HAP-1 (cell line): ENCODE measurements around the gene PSMB7.

Experiments used
- DNase-seq, 2 experiments: peaks; one replicate each; pipeline ENCODE4 v3.0.0-alpha.2; 2016 to 2020; ENCODE audit warnings: low spot score in 2 of 2
- H3K27me3 ChIP-seq: fragments of 250-450 bp; sonication (Bioruptor Pico); 2 replicates; pipeline ENCODE4 v1.5.1; 2020; ENCODE audit warnings: low read depth, mild to moderate bottlenecking, moderate library complexity
- H3K36me3 ChIP-seq: fragments of 250-450 bp; sonication (Bioruptor Pico); replicated peaks from 2 replicates; pipeline ENCODE4 v1.5.1; 2020; ENCODE audit warnings: mild to moderate bottlenecking
- H3K4me1 ChIP-seq: fragments of 250-450 bp; sonication (Bioruptor Pico); 2 replicates; pipeline ENCODE4 v1.5.1; 2020; ENCODE audit warnings: mild to moderate bottlenecking
- H3K4me3 ChIP-seq: fragments of 250-450 bp; sonication (Bioruptor Pico); 2 replicates; pipeline ENCODE4 v1.5.1; 2020; ENCODE audit warnings: mild to moderate bottlenecking, moderate library complexity
- H3K9me3 ChIP-seq: fragments of 250-450 bp; sonication (Bioruptor Pico); 2 replicates; pipeline ENCODE4 v1.5.1; 2020; ENCODE audit warnings: mild to moderate bottlenecking, moderate library complexity
- in situ Hi-C: fragments of 300-500 bp; cut with MboI; formaldehyde crosslinking; loops from 3 replicates; pipeline ENCODE4 v1.14.3; 2020; ENCODE audit warnings: low sequenced_read_pairs, inconsistent platforms, mixed read lengths

Gene PSMB7

GRCh38 chr9:124350494-124351263 lies 64.6 kb downstream of the PSMB7 start:
- Histone ChIP-seq H3K4me1 (no peaks in the 10 kb centered on the region), H3K4me3 (no peak overlapping the region), H3K9me3 (no peaks in the 10 kb centered on the region), H3K36me3 (peaks cover 81% of the 10 kb centered on the region), H3K27me3 (no peaks in the 10 kb centered on the region)
- no peak for DNase-seq
- in situ Hi-C loops = no loop called here

- Histone ChIP-seq H3K27me3 (no peaks in the 10 kb centered on the region), H3K9me3 (no peaks in the 10 kb centered on the region), H3K36me3 (peaks cover 73% of the 10 kb centered on the region), H3K4me3 (no peak overlapping the region), H3K4me1 (no peaks in the 10 kb centered on the region)
- DNase-seq = no peak
- in situ Hi-C loops = no loop called here
Measured at GRCh38 chr9:124349675-124350493, 65.4 kb downstream of the PSMB7 start.

- Histone ChIP-seq H3K4me1 (no peaks in the 10 kb centered on the region), H3K9me3 (no peaks in the 10 kb centered on the region), H3K27me3 (no peaks in the 10 kb centered on the region), H3K36me3 (peaks cover 75% of the 10 kb centered on the region), H3K4me3 (no peak overlapping the region)
- DNase-seq = no peak
- in situ Hi-C loops = no loop called here
Measured at GRCh38 chr9:124349267-124349666, 66.0 kb downstream of the PSMB7 start.

- H3K36me3 ChIP-seq = peaks cover 71% of the 10 kb centered on the region
- no peak overlapping the region for H3K4me3 ChIP-seq
- no peak for DNase-seq
- in situ Hi-C loops = no loop called here
- H3K4me1 ChIP-seq = no peaks in the 10 kb centered on the region
- H3K27me3 ChIP-seq = no peaks in the 10 kb centered on the region
- H3K9me3 ChIP-seq = no peaks in the 10 kb centered on the region
Measured at GRCh38 chr9:124348831-124349230, 66.4 kb downstream of the PSMB7 start.

GRCh38 chr9:124348363-124348762 lies 66.9 kb downstream of the PSMB7 start:
- Histone ChIP-seq H3K4me1 (no peaks in the 10 kb centered on the region), H3K9me3 (no peaks in the 10 kb centered on the region), H3K4me3 (no peak overlapping the region), H3K36me3 (peaks cover 69% of the 10 kb centered on the region), H3K27me3 (no peaks in the 10 kb centered on the region)
- in situ Hi-C loops = no loop called here
- no peak for DNase-seq

GRCh38 chr9:124347968-124348358 lies 67.3 kb downstream of the PSMB7 start:
- Histone ChIP-seq H3K27me3 (no peaks in the 10 kb centered on the region), H3K4me3 (no peak overlapping the region), H3K9me3 (no peaks in the 10 kb centered on the region), H3K4me1 (no peaks in the 10 kb centered on the region), H3K36me3 (peaks cover 65% of the 10 kb centered on the region)
- in situ Hi-C loops = no loop called here
- DNase-seq = no peak

GRCh38 chr9:124347206-124347967 lies 67.9 kb downstream of the PSMB7 start:
- no peak overlapping the region for H3K4me3 ChIP-seq
- DNase-seq = no peak
- H3K4me1 ChIP-seq = no peaks in the 10 kb centered on the region
- H3K27me3 ChIP-seq = no peaks in the 10 kb centered on the region
- H3K36me3 ChIP-seq = peaks cover 60% of the 10 kb centered on the region
- H3K9me3 ChIP-seq = no peaks in the 10 kb centered on the region
- in situ Hi-C loops = no loop called here

- Histone ChIP-seq H3K9me3 (no peaks in the 10 kb centered on the region), H3K27me3 (no peaks in the 10 kb centered on the region), H3K36me3 (peaks cover 51% of the 10 kb centered on the region), H3K4me1 (no peaks in the 10 kb centered on the region), H3K4me3 (no peak overlapping the region)
- DNase-seq = no peak
- in situ Hi-C loops = no loop called here
Measured at GRCh38 chr9:124346347-124347163, 68.7 kb downstream of the PSMB7 start.

- no peak for DNase-seq
- in situ Hi-C loops = no loop called here
- peaks cover 44% of the 10 kb centered on the region for H3K36me3 ChIP-seq
Measured at GRCh38 chr9:124345751-124346281, 69.4 kb downstream of the PSMB7 start.

GRCh38 chr9:124345063-124345462 lies 70.2 kb downstream of the PSMB7 start:
- no peaks in the 10 kb centered on the region for H3K9me3 ChIP-seq
- H3K36me3 ChIP-seq = peaks cover 38% of the 10 kb centered on the region
- H3K4me1 ChIP-seq = no peaks in the 10 kb centered on the region
- no peaks in the 10 kb centered on the region for H3K27me3 ChIP-seq
- in situ Hi-C loops = no loop called here
- no peak for DNase-seq
- no peak overlapping the region for H3K4me3 ChIP-seq

More at GRCh38 chr9:124345751-124346281, 69.4 kb downstream of the PSMB7 start:
- no peaks in the 10 kb centered on the region for H3K27me3 ChIP-seq
- no peaks in the 10 kb centered on the region for H3K4me1 ChIP-seq
- H3K9me3 ChIP-seq = no peaks in the 10 kb centered on the region
- no peak overlapping the region for H3K4me3 ChIP-seq

GRCh38 chr9:124344291-124345050 lies 70.8 kb downstream of the PSMB7 start:
- Histone ChIP-seq H3K4me1 (no peaks in the 10 kb centered on the region), H3K27me3 (no peaks in the 10 kb centered on the region), H3K36me3 (peaks cover 33% of the 10 kb centered on the region), H3K4me3 (no peak overlapping the region), H3K9me3 (no peaks in the 10 kb centered on the region)
- no peak for DNase-seq
- in situ Hi-C loops = no loop called here

GRCh38 chr9:124343533-124344290 lies 71.5 kb downstream of the PSMB7 start:
- Histone ChIP-seq H3K9me3 (no peaks in the 10 kb centered on the region), H3K36me3 (peaks cover 28% of the 10 kb centered on the region), H3K4me3 (no peak overlapping the region), H3K27me3 (no peaks in the 10 kb centered on the region), H3K4me1 (no peaks in the 10 kb centered on the region)
- DNase-seq = no peak
- in situ Hi-C loops = no loop called here
